Calu3 (cell line): Measurements from ENCODE around the gene AHCY. TPM values are rescaled to one million over a fixed set of nuclear protein-coding genes. Genes with fewer than 3 reads are reported as not detected.

Experiments
- BruUV-seq: library from RNA; stranded (reverse); fragments of 400-500 nt; replicated peaks from 2 replicates; lab custom pipeline; 2021; lab: Mats Ljungman, UMichigan
- CTCF ChIA-PET: fragments of 300-600 bp; sonication (Branson Sonifier 250); formaldehyde crosslinking; loops from one replicate; lab custom pipeline; 2022; ENCODE audit warnings: antibody characterized with exemption; lab: Charles Lee
- DNase-seq: peaks from one replicate; pipeline ENCODE4 v3.0.0; 2022
- H3K27ac Mint-ChIP-seq: one replicate; pipeline ENCODE4 v1.8.0; 2022; ENCODE audit warnings: mixed read lengths; ENCODE audit not compliant: unreplicated experiment
- H3K27me3 Mint-ChIP-seq: one replicate; pipeline ENCODE4 v1.8.0; 2022; ENCODE audit warnings: mixed read lengths; ENCODE audit not compliant: unreplicated experiment
- H3K36me3 Mint-ChIP-seq: one replicate; pipeline ENCODE4 v1.8.0; 2022; ENCODE audit warnings: mild to moderate bottlenecking, moderate library complexity, mixed read lengths; ENCODE audit not compliant: insufficient read depth, unreplicated experiment
- H3K4me1 Mint-ChIP-seq: one replicate; pipeline ENCODE4 v1.8.0; 2022; ENCODE audit warnings: mild to moderate bottlenecking, low read depth, mixed read lengths; ENCODE audit not compliant: unreplicated experiment
- H3K4me3 Mint-ChIP-seq: one replicate; pipeline ENCODE4 v1.8.0; 2022; ENCODE audit warnings: mild to moderate bottlenecking, low read depth, moderate library complexity, mixed read lengths; ENCODE audit not compliant: unreplicated experiment
- H3K9me3 Mint-ChIP-seq: one replicate; pipeline ENCODE4 v1.8.0; 2022; ENCODE audit warnings: low read depth, mixed read lengths; ENCODE audit not compliant: unreplicated experiment
- intact Hi-C: fragments of 100-400 bp; cut with micrococcal nuclease; formaldehyde crosslinking; loops from one replicate; pipeline ENCODE4 v1.10.0; 2022; ENCODE audit not compliant: unreplicated experiment
- total RNA-seq: library from RNA; stranded (reverse); gene quantifications from 2 replicates; pipeline ENCODE4 v1.2.3, GENCODE V29; 2022
- TF ChIP-seq, protein P1 (sequence below): fragments of 200-600 bp; IDR thresholded peaks from one replicate; pipeline ENCODE4 v1.8.0; 2022; ENCODE audit warnings: antibody characterized with exemption; ENCODE audit not compliant: unreplicated experiment

The AHCY gene
- total RNA-seq, 1 experiment from 2014 or later = 179 TPM

DNA sequence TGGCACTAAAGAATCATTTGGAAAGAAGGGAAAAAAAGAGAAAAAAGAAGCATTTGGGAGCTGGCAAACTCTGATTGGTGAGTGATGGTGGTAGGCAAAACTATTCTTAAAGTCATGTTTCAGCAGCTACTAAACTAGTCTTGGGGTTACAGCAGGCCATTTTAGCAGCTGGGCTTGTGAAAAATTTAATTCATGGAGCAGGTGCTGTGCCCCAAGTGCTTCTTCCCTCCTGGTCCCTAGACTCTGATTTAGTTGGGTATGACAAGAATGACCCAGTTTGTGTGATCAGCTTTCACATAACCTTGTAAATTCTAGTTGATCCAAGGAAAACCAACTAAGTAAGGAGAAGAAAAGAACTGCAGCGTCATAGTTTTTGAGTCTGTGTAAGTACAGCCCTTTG, 63.0 kb downstream of the AHCY start:
- TF ChIP-seq, protein P1, sequence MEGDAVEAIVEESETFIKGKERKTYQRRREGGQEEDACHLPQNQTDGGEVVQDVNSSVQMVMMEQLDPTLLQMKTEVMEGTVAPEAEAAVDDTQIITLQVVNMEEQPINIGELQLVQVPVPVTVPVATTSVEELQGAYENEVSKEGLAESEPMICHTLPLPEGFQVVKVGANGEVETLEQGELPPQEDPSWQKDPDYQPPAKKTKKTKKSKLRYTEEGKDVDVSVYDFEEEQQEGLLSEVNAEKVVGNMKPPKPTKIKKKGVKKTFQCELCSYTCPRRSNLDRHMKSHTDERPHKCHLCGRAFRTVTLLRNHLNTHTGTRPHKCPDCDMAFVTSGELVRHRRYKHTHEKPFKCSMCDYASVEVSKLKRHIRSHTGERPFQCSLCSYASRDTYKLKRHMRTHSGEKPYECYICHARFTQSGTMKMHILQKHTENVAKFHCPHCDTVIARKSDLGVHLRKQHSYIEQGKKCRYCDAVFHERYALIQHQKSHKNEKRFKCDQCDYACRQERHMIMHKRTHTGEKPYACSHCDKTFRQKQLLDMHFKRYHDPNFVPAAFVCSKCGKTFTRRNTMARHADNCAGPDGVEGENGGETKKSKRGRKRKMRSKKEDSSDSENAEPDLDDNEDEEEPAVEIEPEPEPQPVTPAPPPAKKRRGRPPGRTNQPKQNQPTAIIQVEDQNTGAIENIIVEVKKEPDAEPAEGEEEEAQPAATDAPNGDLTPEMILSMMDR = no peak
- BruUV-seq = no TSS peak
- no peak for DNase-seq
- Mint-ChIP-seq H3K4me1 (no peaks in the 10 kb centered on the region), H3K9me3 (peaks cover 14% of the 10 kb centered on the region), H3K27me3 (peaks cover 76% of the 10 kb centered on the region), H3K4me3 (no peak overlapping the region), H3K36me3 (no peaks in the 10 kb centered on the region), H3K27ac (no peak overlapping the region)
- intact Hi-C loops = no loop called here
- CTCF ChIA-PET = interaction anchor here (0.6 kb wide), 1 partner anchor 938 kb away, joined by 5 read pairs; no protein-coding TSS in a partner anchor

DNA sequence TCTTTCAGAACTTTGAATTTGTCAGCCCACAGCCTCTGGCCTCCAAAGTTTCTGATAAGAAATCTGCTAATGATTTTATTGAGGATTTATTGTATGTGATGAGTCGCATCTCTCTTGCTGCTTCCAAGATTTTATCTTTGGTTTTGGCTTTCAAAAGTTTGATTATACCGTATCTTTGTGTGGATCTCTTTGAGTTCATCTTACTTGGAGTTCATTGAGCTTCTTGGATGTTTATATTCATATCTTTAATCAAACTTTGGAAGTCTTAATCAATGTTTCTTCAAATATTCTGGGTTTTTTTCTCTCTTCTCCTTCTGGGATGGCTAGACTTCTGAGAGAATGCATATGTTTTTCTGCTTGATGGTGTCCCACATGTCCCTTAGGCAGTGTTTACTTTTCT, 65.2 kb downstream of the AHCY start:
- no TSS peak for BruUV-seq
- H3K4me3 Mint-ChIP-seq = no peak overlapping the region

DNA sequence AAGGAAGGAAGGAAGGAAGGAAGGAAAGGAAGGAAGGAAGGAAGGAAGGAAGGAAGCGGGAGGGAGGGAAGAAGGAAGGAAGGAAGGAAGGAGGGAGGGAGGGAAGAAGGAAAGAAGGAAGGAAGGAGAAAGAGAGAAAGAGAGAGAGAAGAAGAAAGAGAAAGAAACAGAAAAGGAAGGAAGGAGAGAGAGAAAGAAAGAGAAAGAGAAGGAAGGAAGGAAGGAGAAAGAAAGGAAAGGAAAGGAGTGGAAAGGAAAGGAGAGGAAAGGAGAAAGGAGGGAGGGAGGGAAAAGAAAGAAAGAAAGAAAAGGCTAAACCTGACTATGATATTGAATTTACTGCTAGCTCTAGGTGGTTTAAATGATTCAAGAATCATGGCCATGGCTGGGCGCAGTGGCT, 67.3 kb downstream of the AHCY start:
- TF ChIP-seq, protein P1 = no peak
- BruUV-seq = no TSS peak
- H3K4me1 Mint-ChIP-seq = no peaks in the 10 kb centered on the region
- CTCF ChIA-PET = no interaction called here
- H3K4me3 Mint-ChIP-seq = no peak overlapping the region
- no peak overlapping the region for H3K27ac Mint-ChIP-seq
- H3K27me3 Mint-ChIP-seq = peaks cover 83% of the 10 kb centered on the region
- no peaks in the 10 kb centered on the region for H3K36me3 Mint-ChIP-seq
- peaks cover 14% of the 10 kb centered on the region for H3K9me3 Mint-ChIP-seq
- no peak for DNase-seq
- intact Hi-C loops = no loop called here

More for the DNA sequence above, 65.2 kb downstream of the AHCY start:
- no peak for DNase-seq
- Mint-ChIP-seq H3K27ac (no peak overlapping the region), H3K4me1 (no peaks in the 10 kb centered on the region), H3K9me3 (peaks cover 14% of the 10 kb centered on the region), H3K36me3 (no peaks in the 10 kb centered on the region), H3K27me3 (peaks cover 89% of the 10 kb centered on the region)
- CTCF ChIA-PET = no interaction called here
- intact Hi-C loops = no loop called here
- TF ChIP-seq, protein P1 = no peak

- Mint-ChIP-seq H3K4me1 (no peaks in the 10 kb centered on the region), H3K36me3 (no peaks in the 10 kb centered on the region), H3K27me3 (peaks cover 61% of the 10 kb centered on the region), H3K9me3 (peaks cover 12% of the 10 kb centered on the region), H3K27ac (no peak overlapping the region), H3K4me3 (no peak overlapping the region)
- CTCF ChIA-PET = interaction anchor here (0.6 to 1.1 kb wide), 3 partner anchors 22 to 769 kb away, joined by 3 to 7 read pairs (median 3); no protein-coding TSS in a partner anchor
- no TSS peak for BruUV-seq
- DNase-seq = no peak
- TF ChIP-seq, protein P1 = no peak
- intact Hi-C loops = no loop called here
These were observed 69.5 kb downstream of the AHCY start for GRCh38 chr20:34233687-34234086.
